Middle frontal gyrus (tissue), 1 donor: ENCODE data around the gene AGBL3.

Experiments used
- DNase-seq: peaks from one replicate; pipeline ENCODE4 v3.0.0-alpha.2; 2015; ENCODE audit warnings: low spot score; ENCODE audit errors: extremely low spot score

Gene AGBL3

DNA sequence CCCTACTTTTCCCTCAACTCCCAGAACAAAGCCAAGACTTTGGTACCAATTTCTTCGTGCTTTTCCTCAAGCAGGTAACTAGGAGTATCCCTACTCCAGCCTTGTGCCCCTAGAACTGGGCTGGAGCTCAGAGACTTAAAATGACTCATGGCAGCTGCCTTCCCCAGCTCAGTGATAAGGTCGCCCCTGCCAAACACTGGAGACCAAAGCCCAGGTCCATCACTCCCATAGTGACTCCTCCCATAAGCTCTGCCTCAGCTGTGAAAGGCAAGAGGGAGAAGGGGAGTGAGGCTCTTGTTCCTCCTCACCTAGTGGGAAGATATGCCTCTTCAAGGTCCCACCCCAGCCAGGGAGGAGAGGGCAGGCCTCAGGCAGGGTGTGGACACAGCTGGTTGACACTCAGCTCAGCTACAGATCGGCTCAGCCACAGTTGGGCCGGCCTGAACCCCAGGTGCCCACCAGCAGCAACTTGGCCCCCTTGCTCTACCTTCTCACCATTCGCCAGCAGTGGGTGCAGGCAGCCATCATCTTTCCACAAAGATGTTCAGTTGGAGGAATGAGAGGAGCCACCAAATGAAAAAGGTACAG lies 198.0 kb downstream of the AGBL3 start:
- DNase-seq: no peak
